K562 (cell line): ENCODE results near the gene SLC34A1. TPM values are rescaled to one million over a fixed set of nuclear protein-coding genes. Genes with fewer than 3 reads are reported as not detected.

Source experiments
- ATAC-seq: fragments of 200-7000 bp; cut with Tn5 transposase; 3 replicates; pipeline ENCODE4 v1.9.1; 2020; ENCODE audit warnings: moderate library complexity
- BruUV-seq: library from RNA; stranded (reverse); fragments of 400-500 nt; replicated peaks from 2 replicates; lab custom pipeline; 2021; lab: Mats Ljungman, UMichigan
- CTCF ChIA-PET: fragments of 300-600 bp; formaldehyde crosslinking; extraction: SDS; loops from one replicate; lab custom pipeline; 2021; ENCODE audit warnings: low intra/inter-chr PET ratio; lab: Yijun Ruan, JAX
- POLR2A ChIA-PET: fragments of 300-600, 350-650 bp; sonication (Branson Sonifier 250); formaldehyde crosslinking; extraction: SDS; loops from one replicate; lab custom pipeline; 2021; ENCODE audit warnings: antibody characterized with exemption, inconsistent platforms; lab: Yijun Ruan, JAX
- DNase-seq, 4 experiments: peaks; one replicate each; pipeline versions ENCODE4 v3.0.0 to v3.0.0-alpha.2; 2011 to 2018; ENCODE audit warnings: low spot score in 3 of 4, mixed read lengths in 3 of 4; ENCODE audit errors: extremely low read depth in 1 of 4
- FAIRE-seq: peaks from 2 replicates; lab custom pipeline; 2011; peaks lifted over from hg19 to GRCh38; lab: Jason Lieb, UNC
- H2AFZ ChIP-seq: 2 replicates; pipeline ENCODE4 v1.6.0; 2011; ENCODE audit warnings: low read depth, low read length, control low read depth, inconsistent platforms
- H3K27ac ChIP-seq: fragments of 200-600 bp; 3 replicates; pipeline ENCODE4 v1.8.0; 2011; ENCODE audit warnings: low read depth, mild to moderate bottlenecking, control low read depth, inconsistent platforms, low read length, moderate library complexity, mixed read lengths; ENCODE audit errors: extremely low read depth
- H3K27me3 ChIP-seq, 2 experiments: fragments of 300-600 bp in 1 of 2; 2 replicates in 1 of 2; 3 replicates in 1 of 2; pipeline versions ENCODE4 v1.6.0 to v1.8.0; 2011; ENCODE audit warnings: inconsistent platforms in 2 of 2, low read length in 2 of 2, mild to moderate bottlenecking in 1 of 2, mixed read lengths in 1 of 2, moderate library complexity in 1 of 2; ENCODE audit not compliant: control insufficient read depth in 2 of 2, insufficient read depth in 2 of 2
- H3K36me3 ChIP-seq: fragments of 300-600 bp; 3 replicates; pipeline ENCODE4 v1.8.0; 2011; ENCODE audit warnings: mild to moderate bottlenecking, low read length, inconsistent platforms; ENCODE audit not compliant: control insufficient read depth, insufficient read depth
- H3K4me1 ChIP-seq, 2 experiments: fragments of 200-600 bp in 1 of 2; replicated peaks in 1 of 2; 2 replicates in 1 of 2; 3 replicates in 1 of 2; pipeline versions ENCODE4 v1.5.1 to v1.8.0; 2011; ENCODE audit warnings: inconsistent platforms in 2 of 2, low read length in 2 of 2, mild to moderate bottlenecking in 1 of 2, mixed read lengths in 1 of 2, moderate library complexity in 1 of 2; ENCODE audit not compliant: control insufficient read depth in 2 of 2, insufficient read depth in 2 of 2
- H3K4me2 ChIP-seq: 2 replicates; pipeline ENCODE4 v1.6.1; 2011; ENCODE audit warnings: low read length, control low read depth, inconsistent platforms, mixed read lengths; ENCODE audit not compliant: insufficient read depth
- H3K4me3 ChIP-seq: fragments of 200-600 bp; sonication (generic), shearing (Covaris generic); 2 replicates; pipeline ENCODE4 v1.5.1; 2016; ENCODE audit warnings: control low read depth, inconsistent platforms
- H3K79me2 ChIP-seq: fragments of 200-600 bp; 3 replicates; pipeline ENCODE4 v1.8.0; 2011; ENCODE audit warnings: low read length, inconsistent platforms; ENCODE audit not compliant: control insufficient read depth, insufficient read depth
- H3K9ac ChIP-seq, 2 experiments: 2 replicates each; pipeline versions ENCODE4 v1.6.0 to v1.6.1; 2011; ENCODE audit warnings: low read depth in 2 of 2, low read length in 2 of 2, control low read depth in 1 of 2, inconsistent platforms in 1 of 2, mild to moderate bottlenecking in 1 of 2, mixed read lengths in 1 of 2; ENCODE audit not compliant: insufficient read depth in 1 of 2
- H3K9me1 ChIP-seq: one replicate; pipeline ENCODE4 v1.6.0; 2011; ENCODE audit warnings: inconsistent platforms, mild to moderate bottlenecking, low read length, moderate library complexity; ENCODE audit not compliant: control insufficient read depth, insufficient read depth
- H3K9me3 ChIP-seq: replicated peaks from 2 replicates; pipeline ENCODE4 v1.5.1; 2011; ENCODE audit warnings: low read depth, low read length, inconsistent platforms; ENCODE audit not compliant: control insufficient read depth, insufficient read depth
- H4K20me1 ChIP-seq: replicated peaks from 2 replicates; pipeline ENCODE4 v1.6.1; 2011; ENCODE audit warnings: low read length, inconsistent platforms, mixed read lengths; ENCODE audit not compliant: control insufficient read depth, insufficient read depth
- E2F6 ChIP-seq, 2 experiments: IDR thresholded peaks; 2 replicates each; pipeline ENCODE4 v1.6.1; 2011; ENCODE audit warnings: borderline replicate concordance in 1 of 2, control low read depth in 1 of 2, low read depth in 1 of 2, low read length in 1 of 2, mild to moderate bottlenecking in 1 of 2, mixed read lengths in 1 of 2, moderate library complexity in 1 of 2; ENCODE audit not compliant: insufficient read depth in 1 of 2, insufficient read length in 1 of 2, poor library complexity in 1 of 2, severe bottlenecking in 1 of 2; ENCODE audit errors: extremely low read depth in 1 of 2
- ZBTB33 ChIP-seq: sonication (generic); formaldehyde crosslinking; IDR thresholded peaks from 2 replicates; pipeline ENCODE4 v1.8.1; 2023; ENCODE audit warnings: mild to moderate bottlenecking, missing genetic modification reagents
- ZNF354B ChIP-seq: fragments of 250-450 bp; sonication (Bioruptor Pico); IDR thresholded peaks from 2 replicates; pipeline ENCODE4 v1.4.0; 2020
- ZNF584 ChIP-seq: fragments of 200-800 bp; sonication (Bioruptor generic); IDR thresholded peaks from 2 replicates; pipeline ENCODE4 v1.6.1; 2016; ENCODE audit warnings: low read depth, mild to moderate bottlenecking, missing genetic modification characterization, missing compliant biosample characterization
- WGBS: fragments of 100-300 bp; shearing (Covaris generic); methylation state at CpG from one replicate; pipeline ENCODE4 v1.1.6; 2016; ENCODE audit warnings: low coverage, mixed read lengths; ENCODE audit not compliant: insufficient coverage; ENCODE audit errors: missing lambda C conversion rate; 5-methylcytosine and 5-hydroxymethylcytosine counted together
- in situ Hi-C: fragments of 300-500 bp; cut with MboI; formaldehyde crosslinking; loops from 4 replicates; pipeline ENCODE4 v1.15.0; 2018; ENCODE audit warnings: inconsistent platforms, mixed read lengths
- intact Hi-C: fragments of 100-400 bp; cut with micrococcal nuclease; formaldehyde crosslinking; loops from 2 replicates; pipeline ENCODE4 v1.14.2; 2022
- polyA plus RNA-seq, 8 experiments: library from polyadenylated mRNA; depleted of rRNA in 4 of 8; stranded (reverse) in 5 of 8; unstranded in 3 of 8; fragments of >200 nt; fragmentation: Nextera tagmentation in 2 of 8; fragmentation: Illumina TruSeq in 1 of 8; extraction: Ambion mirVana in 2 of 8; extraction: Trizol in 1 of 8; gene quantifications; 2 replicates each; pipeline versions ENCODE4 v1.2.1 to v1.2.3, GENCODE V29; 2011 to 2014; ENCODE audit warnings: inconsistent platforms in 1 of 8, missing spikeins in 1 of 8
- total RNA-seq, 7 experiments: library from RNA; depleted of rRNA in 6 of 7; stranded (reverse); fragments of >200 nt in 6 of 7; fragmentation: Illumina TruSeq in 2 of 7; extraction: Trizol in 2 of 7; gene quantifications; 2 replicates each; pipeline versions ENCODE4 v1.2.1 to v1.2.3, GENCODE V29; 2011 to 2021; ENCODE audit warnings: low replicate concordance in 1 of 7
- TF ChIP-seq, protein P1 (sequence below), 2 experiments: fragments of 450-650 bp in 1 of 2; sonication (generic) in 1 of 2; formaldehyde crosslinking in 1 of 2; IDR thresholded peaks in 1 of 2; conservative IDR thresholded peaks in 1 of 2; 2 replicates each; pipeline versions ENCODE4 v1.6.1 to v1.8.1; 2016 to 2023; ENCODE audit warnings: mild to moderate bottlenecking in 2 of 2, moderate library complexity in 2 of 2, inconsistent platforms in 1 of 2, missing genetic modification reagents in 1 of 2

SLC34A1 gene
- total and polyA plus RNA-seq, 9 of the 15 experiments (the other 6 are each of a cell fraction or from before 2014, with no cell fraction given) = not detected

DNA sequence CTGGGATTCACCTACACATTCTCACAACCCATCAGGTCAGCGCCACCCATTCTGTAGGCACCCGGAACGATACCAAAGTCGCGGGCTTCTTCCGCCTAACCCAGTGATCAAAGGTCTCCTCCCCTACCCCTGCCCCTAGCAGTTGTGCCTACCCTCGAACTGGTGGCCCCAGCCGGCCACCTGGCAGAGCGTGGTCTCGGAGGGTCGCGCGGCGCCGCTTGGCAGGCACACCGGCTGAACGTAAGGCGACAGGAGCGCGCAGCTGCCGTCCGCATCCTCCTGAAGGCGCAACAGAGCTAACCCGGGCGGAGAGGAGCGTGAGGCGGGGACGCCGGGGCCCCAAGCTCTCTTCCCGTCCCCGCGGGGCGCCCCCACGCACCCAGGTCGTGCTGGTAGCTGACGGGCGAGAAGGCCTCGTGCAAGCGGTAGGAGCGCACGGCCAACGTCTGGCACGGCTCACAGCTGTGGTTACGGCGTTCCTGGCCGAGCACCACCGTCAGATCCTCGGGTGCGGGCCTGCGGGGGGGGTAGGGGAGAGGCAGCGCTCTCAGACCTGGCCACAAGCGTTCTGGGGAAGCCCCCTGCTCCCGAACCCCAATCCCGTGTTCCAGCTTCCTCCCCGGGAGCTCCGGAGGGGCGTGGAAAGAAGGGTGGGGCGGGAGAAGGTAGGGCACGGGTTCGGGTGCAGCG lies 19.0 kb downstream of the SLC34A1 start:
- Histone ChIP-seq H3K4me1 (peaks cover 10 to 48% of the 10 kb centered on the region in 2 experiments), H3K9me3 (no peaks in the 10 kb centered on the region), H3K4me2 (peak overlapping the region; percentile 80), H4K20me1 (no peaks in the 10 kb centered on the region), H3K27me3 (peaks cover 0 to 3% of the 10 kb centered on the region in 2 experiments; a peak in 2 of 5 replicates), H2AFZ (peak overlapping the region; percentile 98), H3K9ac (peak overlapping the region; percentile 83 to 92), H3K36me3 (no peaks in the 10 kb centered on the region), H3K27ac (peak overlapping the region; percentile 86; the same call in 2 of the 3 replicates), H3K79me2 (peaks cover 4% of the 10 kb centered on the region; the same call in 1 of the 3 replicates), H3K9me1 (no peaks in the 10 kb centered on the region), H3K4me3 (peak overlapping the region; percentile 62)
- ChIA-PET CTCF (interaction anchor here (0.8 to 4.0 kb wide), 4 partner anchors 44 to 97 kb away, joined by 3 to 107 read pairs (median 6); partner anchors contain the start of gene PRR7), POLR2A (interaction anchor here (0.7 to 2.5 kb wide), 14 partner anchors 9 to 296 kb away, joined by 3 to 19 read pairs (median 5); no protein-coding TSS in a partner anchor)
- no TSS peak for BruUV-seq
- ATAC-seq (peak; percentile 35), DNase-seq (peak in 2 of 4 experiments; percentile 24 to 39), FAIRE-seq (peak; percentile 32)
- 43% methylated on average over 37 of the region's 61 CpGs for WGBS
- in situ Hi-C loops (no loop called here), intact Hi-C loops (no loop called here)
- TF ChIP-seq ZBTB33 (peak; percentile 97), ZNF354B (CRISPR knock-in tag) (no peak), ZNF584 (CRISPR knock-in tag) (0 out of 2 replicates have a peak, but pooled peaks have one; percentile 41), E2F6 (IDR thresholded peaks at IDR 0.05; ENCODE audit: borderline replicate concordance in 1 of 2, extremely low read depth in 1 of 2, insufficient read depth in 1 of 2, insufficient read length in 1 of 2, low read depth in 1 of 2, low read length in 1 of 2, poor library complexity in 1 of 2, severe bottlenecking in 1 of 2) (peak in 1 of 2 experiments; percentile 21)
- TF ChIP-seq, protein P1, sequence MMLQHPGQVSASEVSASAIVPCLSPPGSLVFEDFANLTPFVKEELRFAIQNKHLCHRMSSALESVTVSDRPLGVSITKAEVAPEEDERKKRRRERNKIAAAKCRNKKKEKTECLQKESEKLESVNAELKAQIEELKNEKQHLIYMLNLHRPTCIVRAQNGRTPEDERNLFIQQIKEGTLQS (IDR thresholded peaks at IDR 0.05) = peak; percentile 9; the same call in 1 of the 2 replicates
- TF ChIP-seq, protein P1 (CRISPR knock-in tag; conservative IDR thresholded peaks at IDR 0.05) = no peak
